Neural cell (in vitro differentiated cells): ENCODE results near the gene TADA2A. TPM values are rescaled to one million over a fixed set of nuclear protein-coding genes. Genes with fewer than 3 reads are reported as not detected.
A peak's percentile ranks its signal among the peaks of the same experiment; 100 is the strongest.

Source experiments
- H2AFZ ChIP-seq: fragments of 200-600, 300-800 bp; sonication (generic), shearing (Covaris generic); 2 replicates; pipeline ENCODE4 v1.6.0; 2014; ENCODE audit warnings: low read depth, mild to moderate bottlenecking, antibody characterized with exemption, low read length, moderate library complexity
- H3F3A ChIP-seq: fragments of 200-600 bp; shearing (Covaris generic); 2 replicates; pipeline ENCODE4 v1.6.1; 2016; ENCODE audit warnings: mild to moderate bottlenecking, moderate library complexity, mixed read lengths, antibody characterized with exemption, low read length; ENCODE audit not compliant: insufficient read depth, poor library complexity, severe bottlenecking
- H3K27ac ChIP-seq: fragments of 200-600, 300-800 bp; sonication (generic), shearing (Covaris generic); 2 replicates; pipeline ENCODE4 v1.5.1; 2014; ENCODE audit warnings: mild to moderate bottlenecking, low read length, moderate library complexity
- H3K27me3 ChIP-seq: fragments of 300-800, 200-600 bp; sonication (generic), shearing (Covaris generic); 2 replicates; pipeline ENCODE4 v1.6.0; 2014; ENCODE audit warnings: mild to moderate bottlenecking, low read depth, low read length, moderate library complexity; ENCODE audit not compliant: insufficient read depth
- H3K36me3 ChIP-seq: fragments of 300-800, 200-600 bp; sonication (generic), shearing (Covaris generic); 2 replicates; pipeline ENCODE4 v1.5.1; 2014; ENCODE audit warnings: mild to moderate bottlenecking, antibody characterized with exemption, low read length, moderate library complexity; ENCODE audit not compliant: insufficient read depth
- H3K4me2 ChIP-seq: fragments of 300-800, 200-600 bp; sonication (generic), shearing (Covaris generic); 2 replicates; pipeline ENCODE4 v1.6.0; 2014; ENCODE audit warnings: mild to moderate bottlenecking, low read length
- H3K4me3 ChIP-seq: fragments of 300-800, 200-600 bp; sonication (generic), shearing (Covaris generic); 2 replicates; pipeline ENCODE4 v1.5.1; 2014; ENCODE audit warnings: mild to moderate bottlenecking, low read length, moderate library complexity
- H3K79me2 ChIP-seq: fragments of 200-600 bp; shearing (Covaris generic); replicated peaks from 2 replicates; pipeline ENCODE4 v1.6.0; 2014; ENCODE audit warnings: mild to moderate bottlenecking, low read length, moderate library complexity; ENCODE audit not compliant: insufficient read depth
- H3K9ac ChIP-seq: fragments of 300-800, 200-600 bp; sonication (generic), shearing (Covaris generic); 2 replicates; pipeline ENCODE4 v1.6.1; 2016; ENCODE audit warnings: mild to moderate bottlenecking, low read length, mixed read lengths
- H3K9me2 ChIP-seq: fragments of 200-600 bp; shearing (Covaris generic); 2 replicates; pipeline ENCODE4 v1.6.1; 2016; ENCODE audit warnings: mild to moderate bottlenecking, low read length, mixed read lengths; ENCODE audit not compliant: insufficient read depth
- H3K9me3 ChIP-seq: fragments of 200-600, 300-800 bp; sonication (generic), shearing (Covaris generic); 2 replicates; pipeline ENCODE4 v1.6.1; 2016; ENCODE audit warnings: mild to moderate bottlenecking, mixed run types, low read length, moderate library complexity, mixed read lengths
- H4K20me1 ChIP-seq: fragments of 200-600 bp; shearing (Covaris generic); 2 replicates; pipeline ENCODE4 v1.6.1; 2016; ENCODE audit warnings: mild to moderate bottlenecking, mixed run types; ENCODE audit not compliant: insufficient read depth
- EP300 ChIP-seq: fragments of 450-650 bp; conservative IDR thresholded peaks from 2 replicates; pipeline ENCODE4 v1.6.1; 2014; ENCODE audit warnings: antibody characterized with exemption, mild to moderate bottlenecking, moderate library complexity; ENCODE audit not compliant: poor library complexity, severe bottlenecking
- EZH2 ChIP-seq: fragments of 200-600, 300-800 bp; shearing (Covaris generic), sonication (generic); IDR thresholded peaks from 2 replicates; pipeline ENCODE4 v1.6.1; 2014; ENCODE audit warnings: antibody characterized with exemption, low read length, borderline replicate concordance, mild to moderate bottlenecking; ENCODE audit not compliant: insufficient read depth, poor library complexity, severe bottlenecking
- MXI1 ChIP-seq: fragments of 450-650 bp; conservative IDR thresholded peaks from 2 replicates; pipeline ENCODE4 v1.6.1; 2014; ENCODE audit warnings: antibody characterized with exemption, mild to moderate bottlenecking; ENCODE audit not compliant: poor library complexity, severe bottlenecking
- POLR2AphosphoS5 ChIP-seq: IDR thresholded peaks from 2 replicates; pipeline ENCODE4 v1.6.1; 2012
- RAD21 ChIP-seq: fragments of 450-650 bp; conservative IDR thresholded peaks from 2 replicates; pipeline ENCODE4 v1.6.1; 2014; ENCODE audit warnings: antibody characterized with exemption, mild to moderate bottlenecking, moderate library complexity
- SMC3 ChIP-seq: fragments of 450-650 bp; conservative IDR thresholded peaks from 2 replicates; pipeline ENCODE4 v1.6.1; 2014; ENCODE audit warnings: antibody characterized with exemption, mild to moderate bottlenecking, moderate library complexity; ENCODE audit not compliant: poor library complexity
- TAF1 ChIP-seq: IDR thresholded peaks from 2 replicates; pipeline ENCODE4 v1.6.1; 2012; ENCODE audit warnings: low read depth
- polyA minus RNA-seq: library from RNA; depleted of rRNA, polyadenylated mRNA; stranded (reverse); fragments of >200 nt; gene quantifications from 2 replicates; pipeline ENCODE4 v1.2.3, GENCODE V29; 2014
- polyA plus RNA-seq: library from polyadenylated mRNA; depleted of rRNA; stranded (reverse); fragments of >200 nt; gene quantifications from 2 replicates; pipeline ENCODE4 v1.2.3, GENCODE V29; 2014
- TF ChIP-seq, protein P1 (sequence below): fragments of 450-650 bp; IDR thresholded peaks from 2 replicates; pipeline ENCODE4 v1.5.1; 2014; ENCODE audit warnings: antibody characterized with exemption, mild to moderate bottlenecking, moderate library complexity; ENCODE audit not compliant: poor library complexity, severe bottlenecking
- TF ChIP-seq, protein P2 (sequence below): IDR thresholded peaks from 2 replicates; pipeline ENCODE4 v1.6.1; 2012; ENCODE audit warnings: borderline replicate concordance

TADA2A gene, protein sequence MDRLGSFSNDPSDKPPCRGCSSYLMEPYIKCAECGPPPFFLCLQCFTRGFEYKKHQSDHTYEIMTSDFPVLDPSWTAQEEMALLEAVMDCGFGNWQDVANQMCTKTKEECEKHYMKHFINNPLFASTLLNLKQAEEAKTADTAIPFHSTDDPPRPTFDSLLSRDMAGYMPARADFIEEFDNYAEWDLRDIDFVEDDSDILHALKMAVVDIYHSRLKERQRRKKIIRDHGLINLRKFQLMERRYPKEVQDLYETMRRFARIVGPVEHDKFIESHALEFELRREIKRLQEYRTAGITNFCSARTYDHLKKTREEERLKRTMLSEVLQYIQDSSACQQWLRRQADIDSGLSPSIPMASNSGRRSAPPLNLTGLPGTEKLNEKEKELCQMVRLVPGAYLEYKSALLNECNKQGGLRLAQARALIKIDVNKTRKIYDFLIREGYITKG
- 23.5 and 32.0 TPM in 2 replicates for polyA plus RNA-seq
- 43.1 and 46.1 TPM in 2 replicates for polyA minus RNA-seq

GRCh38 chr17:37406635-37407461 is at the start of gene TADA2A, which contains the start of gene ACACA:
Gene TADA2A, plus strand, starts transcription at chr17:37406886. Its CDS starts 4,480 bp downstream, at chr17:37411366.
Gene ACACA, minus strand, starts transcription at chr17:37406836. Its CDS starts 537 bp downstream, at chr17:37406299.
- H3K36me3 ChIP-seq: no peaks in the 10 kb centered on the region
- no peaks in the 10 kb centered on the region for H3K9me3 ChIP-seq
- peak within 1 kb of the TSS; percentile 70 for H3K27ac ChIP-seq
- peak within 1 kb of the TSS; percentile 77 for H2AFZ ChIP-seq
- H3K9me2 ChIP-seq: no peaks in the 10 kb centered on the region
- no peaks in the 10 kb centered on the region for H3F3A ChIP-seq
- TF ChIP-seq, protein P1, sequence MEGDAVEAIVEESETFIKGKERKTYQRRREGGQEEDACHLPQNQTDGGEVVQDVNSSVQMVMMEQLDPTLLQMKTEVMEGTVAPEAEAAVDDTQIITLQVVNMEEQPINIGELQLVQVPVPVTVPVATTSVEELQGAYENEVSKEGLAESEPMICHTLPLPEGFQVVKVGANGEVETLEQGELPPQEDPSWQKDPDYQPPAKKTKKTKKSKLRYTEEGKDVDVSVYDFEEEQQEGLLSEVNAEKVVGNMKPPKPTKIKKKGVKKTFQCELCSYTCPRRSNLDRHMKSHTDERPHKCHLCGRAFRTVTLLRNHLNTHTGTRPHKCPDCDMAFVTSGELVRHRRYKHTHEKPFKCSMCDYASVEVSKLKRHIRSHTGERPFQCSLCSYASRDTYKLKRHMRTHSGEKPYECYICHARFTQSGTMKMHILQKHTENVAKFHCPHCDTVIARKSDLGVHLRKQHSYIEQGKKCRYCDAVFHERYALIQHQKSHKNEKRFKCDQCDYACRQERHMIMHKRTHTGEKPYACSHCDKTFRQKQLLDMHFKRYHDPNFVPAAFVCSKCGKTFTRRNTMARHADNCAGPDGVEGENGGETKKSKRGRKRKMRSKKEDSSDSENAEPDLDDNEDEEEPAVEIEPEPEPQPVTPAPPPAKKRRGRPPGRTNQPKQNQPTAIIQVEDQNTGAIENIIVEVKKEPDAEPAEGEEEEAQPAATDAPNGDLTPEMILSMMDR: peak; percentile 22
- TF ChIP-seq MXI1 (peak; percentile 92), TAF1 (no peak), POLR2AphosphoS5 (peak; percentile 60)
- H3K4me2 ChIP-seq: peak within 1 kb of the TSS; percentile 88
- peak within 1 kb of the TSS; percentile 81 for H3K9ac ChIP-seq
- no peaks in the 10 kb centered on the region for H3K27me3 ChIP-seq
- H4K20me1 ChIP-seq: no peaks in the 10 kb centered on the region
- H3K4me3 ChIP-seq: peak within 1 kb of the TSS; percentile 95
- peaks cover 5% of the 10 kb centered on the region for H3K79me2 ChIP-seq

DNA sequence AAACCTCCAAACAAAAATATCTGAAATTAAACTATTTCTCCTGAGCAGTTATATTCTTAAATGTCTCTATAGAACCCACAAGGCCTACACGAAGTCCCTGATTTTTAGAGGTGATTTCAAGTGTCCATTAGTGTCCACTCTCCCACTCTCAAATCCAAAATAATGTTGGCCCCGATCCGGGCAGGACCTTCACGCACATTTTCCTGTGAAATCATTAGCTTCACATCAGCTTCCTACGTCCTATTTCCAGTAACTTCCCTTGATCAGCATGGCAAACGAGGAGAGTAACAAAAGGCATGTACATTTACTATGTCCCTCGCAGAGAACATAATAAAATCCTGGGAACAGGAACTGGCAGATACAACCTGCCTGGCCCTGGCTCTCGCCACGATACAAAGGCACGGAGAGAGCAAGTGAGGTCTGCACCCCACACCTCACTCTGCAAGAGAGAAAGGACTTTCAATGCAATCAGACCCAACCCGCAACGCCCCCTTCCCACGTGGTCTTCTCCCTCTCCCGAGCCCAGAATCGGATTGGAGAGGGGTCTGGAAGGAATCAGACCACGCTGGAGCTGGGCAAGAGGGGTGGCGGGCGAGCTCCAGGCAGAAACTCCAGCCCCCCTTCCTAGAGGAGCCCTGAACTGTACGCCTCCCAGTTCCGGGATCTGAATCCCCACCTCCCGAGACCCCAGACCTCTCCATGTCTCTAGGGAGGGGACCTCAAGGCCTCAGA is 48.4 kb upstream of the TADA2A start:
- TF ChIP-seq RAD21 (no peak), MXI1 (peak; percentile 94), SMC3 (no peak), EP300 (no peak), EZH2 (no peak), TAF1 (no peak), POLR2AphosphoS5 (peak; percentile 60)
- TF ChIP-seq, protein P1: no peak
- TF ChIP-seq, protein P2, sequence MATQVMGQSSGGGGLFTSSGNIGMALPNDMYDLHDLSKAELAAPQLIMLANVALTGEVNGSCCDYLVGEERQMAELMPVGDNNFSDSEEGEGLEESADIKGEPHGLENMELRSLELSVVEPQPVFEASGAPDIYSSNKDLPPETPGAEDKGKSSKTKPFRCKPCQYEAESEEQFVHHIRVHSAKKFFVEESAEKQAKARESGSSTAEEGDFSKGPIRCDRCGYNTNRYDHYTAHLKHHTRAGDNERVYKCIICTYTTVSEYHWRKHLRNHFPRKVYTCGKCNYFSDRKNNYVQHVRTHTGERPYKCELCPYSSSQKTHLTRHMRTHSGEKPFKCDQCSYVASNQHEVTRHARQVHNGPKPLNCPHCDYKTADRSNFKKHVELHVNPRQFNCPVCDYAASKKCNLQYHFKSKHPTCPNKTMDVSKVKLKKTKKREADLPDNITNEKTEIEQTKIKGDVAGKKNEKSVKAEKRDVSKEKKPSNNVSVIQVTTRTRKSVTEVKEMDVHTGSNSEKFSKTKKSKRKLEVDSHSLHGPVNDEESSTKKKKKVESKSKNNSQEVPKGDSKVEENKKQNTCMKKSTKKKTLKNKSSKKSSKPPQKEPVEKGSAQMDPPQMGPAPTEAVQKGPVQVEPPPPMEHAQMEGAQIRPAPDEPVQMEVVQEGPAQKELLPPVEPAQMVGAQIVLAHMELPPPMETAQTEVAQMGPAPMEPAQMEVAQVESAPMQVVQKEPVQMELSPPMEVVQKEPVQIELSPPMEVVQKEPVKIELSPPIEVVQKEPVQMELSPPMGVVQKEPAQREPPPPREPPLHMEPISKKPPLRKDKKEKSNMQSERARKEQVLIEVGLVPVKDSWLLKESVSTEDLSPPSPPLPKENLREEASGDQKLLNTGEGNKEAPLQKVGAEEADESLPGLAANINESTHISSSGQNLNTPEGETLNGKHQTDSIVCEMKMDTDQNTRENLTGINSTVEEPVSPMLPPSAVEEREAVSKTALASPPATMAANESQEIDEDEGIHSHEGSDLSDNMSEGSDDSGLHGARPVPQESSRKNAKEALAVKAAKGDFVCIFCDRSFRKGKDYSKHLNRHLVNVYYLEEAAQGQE: peak; percentile 51

More for the DNA sequence above, 48.4 kb upstream of the TADA2A start:
- Histone ChIP-seq H3K9me3 (no peaks in the 10 kb centered on the region), H2AFZ (peak overlapping the region; percentile 80), H3K4me3 (peak overlapping the region; percentile 100), H4K20me1 (no peaks in the 10 kb centered on the region), H3K9me2 (no peaks in the 10 kb centered on the region), H3F3A (no peaks in the 10 kb centered on the region), H3K36me3 (no peaks in the 10 kb centered on the region), H3K79me2 (peaks cover 19% of the 10 kb centered on the region), H3K27me3 (no peaks in the 10 kb centered on the region), H3K27ac (peak overlapping the region; percentile 82), H3K4me2 (peak overlapping the region; percentile 76), H3K9ac (peak overlapping the region; percentile 83)
